ENCODE results near the gene GOLGA5. TPM values are rescaled to one million over a fixed set of nuclear protein-coding genes. Genes with fewer than 3 reads are reported as not detected.
"Not testable (repeated sequence)": the region's sequence is repeated elsewhere in the genome, so short reads cannot be mapped to it uniquely, and the experiment has no call there.

The GOLGA5 gene
- total RNA-seq, 1 experiment from 2014 or later: 16.2 TPM

DNA sequence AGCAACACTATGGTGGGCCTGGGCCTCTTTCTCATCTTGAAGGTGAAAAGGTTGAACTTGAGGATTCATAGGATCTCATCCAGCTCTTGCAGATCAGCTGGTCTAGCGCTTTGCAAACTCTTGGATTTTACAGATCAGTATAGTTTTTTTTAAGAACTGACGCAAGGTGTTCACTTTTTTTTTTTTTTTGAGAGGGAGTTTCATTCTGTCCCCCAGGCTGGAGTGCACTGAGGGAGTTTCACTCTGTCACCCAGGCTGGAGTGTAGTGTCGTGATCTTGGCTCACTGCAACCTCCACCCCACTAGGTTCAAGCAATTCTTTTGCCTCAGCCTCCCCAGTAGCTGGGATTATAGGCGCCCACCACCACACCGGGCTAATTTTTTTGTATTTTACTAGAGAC is 25.3 kb upstream of the GOLGA5 start:
- no peak for DNase-seq (ENCODE audit: low read depth)
- in situ Hi-C loops (cut with HindIII; ENCODE audit: low pct_unique_long_range_greater_than_20kb, low sequenced_read_pairs): no loop called here

DNA sequence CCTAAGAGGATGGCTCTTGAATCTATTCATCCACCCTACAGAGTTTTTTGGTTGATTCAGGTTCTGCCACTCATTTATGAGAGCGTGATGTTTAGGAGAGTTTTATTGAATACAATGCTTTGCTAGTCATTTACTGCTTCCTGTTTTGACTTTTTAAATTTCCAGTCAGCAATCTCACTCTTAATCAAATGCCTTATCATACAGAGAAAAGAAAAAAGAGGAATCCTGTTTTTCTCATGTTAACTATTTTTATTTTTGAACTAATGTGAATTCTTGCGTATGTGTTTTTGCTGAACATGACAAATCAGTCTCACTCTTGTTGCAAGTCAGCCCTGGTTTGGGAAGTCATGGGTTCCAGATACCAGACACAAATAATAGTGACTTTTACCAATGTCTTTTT is 23.6 kb upstream of the GOLGA5 start:
- no peak for DNase-seq (ENCODE audit: low read depth)
- in situ Hi-C loops (cut with HindIII; ENCODE audit: low pct_unique_long_range_greater_than_20kb, low sequenced_read_pairs): no loop called here

GRCh38 chr14:92774572-92774971 is 19.5 kb upstream of the GOLGA5 start:
- in situ Hi-C loops (cut with HindIII; ENCODE audit: low pct_unique_long_range_greater_than_20kb, low sequenced_read_pairs): no loop called here
- no peak for DNase-seq (ENCODE audit: low read depth)

DNA sequence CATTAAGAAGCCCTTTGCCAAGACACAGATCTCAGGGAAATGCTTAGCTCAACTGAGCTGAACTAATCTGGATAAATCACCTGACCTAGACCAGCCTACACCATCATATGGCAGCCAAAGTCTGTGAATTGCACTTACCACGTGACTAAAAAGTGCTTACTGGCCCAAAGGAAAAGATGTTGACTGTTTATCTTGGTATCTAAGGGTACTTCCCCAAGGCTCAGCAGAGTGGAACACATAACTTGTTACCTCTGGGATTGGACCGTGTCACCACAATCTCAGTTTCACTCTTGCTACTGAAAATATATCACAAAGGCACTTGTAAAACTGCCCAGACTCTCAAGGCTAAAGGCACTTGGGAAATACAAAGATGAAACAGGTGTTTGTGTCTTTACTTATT is 18.8 kb upstream of the GOLGA5 start:
- in situ Hi-C loops (cut with HindIII; ENCODE audit: low pct_unique_long_range_greater_than_20kb, low sequenced_read_pairs): not testable (repeated sequence)
- peak; percentile 74 for DNase-seq (ENCODE audit: low read depth)

DNA sequence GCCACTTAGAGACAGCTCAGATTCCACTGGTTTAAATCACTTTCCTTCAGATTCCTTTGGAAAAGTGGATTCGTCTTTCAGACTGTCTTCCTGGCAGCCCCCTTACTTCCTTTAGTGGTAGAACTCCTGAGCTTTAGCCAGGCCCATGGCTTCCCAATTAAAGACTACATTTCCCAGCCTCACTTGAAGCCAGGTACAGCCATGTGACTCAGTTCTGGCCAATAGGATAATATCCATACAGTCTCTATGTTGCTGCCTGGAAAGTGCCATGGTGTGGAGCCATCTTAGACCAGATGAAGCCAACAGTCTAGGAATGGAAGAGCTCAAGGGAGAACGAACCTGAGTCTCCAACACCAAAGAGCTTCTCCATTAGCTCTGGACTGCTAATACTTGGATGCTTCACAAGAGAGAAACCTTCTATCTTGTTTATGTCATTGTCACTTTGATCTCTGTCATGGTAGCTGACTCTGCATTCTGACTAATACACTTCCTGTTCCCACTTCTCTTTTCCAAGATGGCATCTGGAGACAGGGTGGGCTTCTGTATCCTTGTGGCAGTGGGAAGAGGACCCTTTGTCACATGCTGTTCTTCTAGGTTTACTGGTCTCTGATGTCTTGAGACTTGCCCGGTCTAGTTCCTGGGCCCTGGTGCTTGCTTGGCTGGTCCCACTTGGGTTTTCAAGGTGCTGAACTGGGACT is 15.1 kb upstream of the GOLGA5 start:
- DNase-seq (ENCODE audit: low read depth); in situ Hi-C loops (cut with HindIII; ENCODE audit: low pct_unique_long_range_greater_than_20kb, low sequenced_read_pairs): not testable (repeated sequence)

DNA sequence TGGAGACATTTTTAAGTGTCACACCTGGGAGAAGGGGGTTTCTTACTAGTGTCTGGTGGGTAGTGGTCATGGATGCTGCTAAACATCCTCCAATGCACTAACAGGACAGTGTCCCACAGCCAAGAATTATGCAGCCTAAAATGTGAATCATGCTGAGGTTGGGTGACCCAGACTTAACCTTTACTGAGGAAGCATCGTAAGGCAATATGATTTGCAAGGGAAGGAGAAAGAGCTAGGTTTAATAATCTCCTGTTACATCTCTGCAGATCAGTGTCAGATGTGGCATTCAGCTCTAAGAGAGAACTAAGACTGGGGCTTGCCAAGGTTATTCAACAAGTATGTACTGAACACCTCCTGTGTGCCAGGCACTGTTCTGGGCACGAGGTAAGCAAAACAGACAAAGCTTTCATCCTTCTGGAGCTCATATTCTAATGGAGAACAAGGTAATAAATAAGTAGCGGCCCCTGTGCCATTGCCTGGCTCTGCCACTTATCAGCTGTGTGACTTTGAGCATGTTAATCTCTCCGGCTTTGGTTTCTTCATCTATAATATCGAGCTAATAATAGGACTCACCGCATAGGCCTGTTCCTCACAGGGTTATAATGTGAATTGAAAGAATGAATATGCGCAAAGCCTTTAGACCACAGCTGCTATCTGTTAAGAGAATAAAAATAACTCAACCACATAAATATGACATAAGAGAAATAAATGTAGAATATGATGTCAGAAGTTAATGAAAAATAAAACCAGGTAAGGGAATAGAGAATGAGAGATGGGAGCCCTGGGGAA is 13.5 kb upstream of the GOLGA5 start:
- in situ Hi-C loops (cut with HindIII; ENCODE audit: low pct_unique_long_range_greater_than_20kb, low sequenced_read_pairs): no loop called here
- no peak for DNase-seq (ENCODE audit: low read depth)

- in situ Hi-C loops (cut with HindIII; ENCODE audit: low pct_unique_long_range_greater_than_20kb, low sequenced_read_pairs): no loop called here
- no peak for DNase-seq (ENCODE audit: low read depth)
Observed at GRCh38 chr14:92781350-92781749, 12.8 kb upstream of the GOLGA5 start.

DNA sequence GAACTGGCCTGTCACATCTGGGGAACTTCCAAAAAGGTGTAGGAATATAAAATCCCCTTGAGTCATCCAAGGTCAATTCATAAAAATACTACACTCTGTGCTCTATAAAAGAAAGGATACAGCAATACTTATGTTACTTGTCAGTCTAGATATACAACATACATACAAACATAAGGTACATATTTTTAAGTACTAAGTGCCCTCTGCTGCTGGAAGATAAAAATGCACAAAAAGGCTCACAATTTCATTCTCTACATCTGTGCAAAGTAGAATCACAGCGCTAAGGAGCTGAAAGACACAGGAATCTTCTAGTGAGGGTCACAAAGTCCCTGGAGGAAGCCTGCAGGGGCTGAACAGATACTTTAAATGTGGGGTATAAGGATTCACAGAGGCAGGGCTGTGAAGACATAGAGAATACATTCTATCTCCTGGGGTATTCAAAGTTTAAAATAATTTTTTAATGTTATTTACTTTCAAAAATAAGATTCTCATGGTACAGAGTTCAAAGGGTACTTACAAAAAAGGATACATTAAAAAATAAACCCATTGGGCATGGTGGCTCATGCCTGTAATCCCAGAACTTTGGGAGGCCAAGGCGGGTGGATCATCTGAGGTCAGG is 10.2 kb upstream of the GOLGA5 start:
- peak; percentile 57 for DNase-seq (ENCODE audit: low read depth)
- in situ Hi-C loops (cut with HindIII; ENCODE audit: low pct_unique_long_range_greater_than_20kb, low sequenced_read_pairs): no loop called here

GRCh38 chr14:92785667-92786426 is 8.3 kb upstream of the GOLGA5 start:
- in situ Hi-C loops (cut with HindIII; ENCODE audit: low pct_unique_long_range_greater_than_20kb, low sequenced_read_pairs): no loop called here
- DNase-seq (ENCODE audit: low read depth): no peak

- in situ Hi-C loops (cut with HindIII; ENCODE audit: low pct_unique_long_range_greater_than_20kb, low sequenced_read_pairs): no loop called here
Observed at GRCh38 chr14:92786427-92786756, 7.7 kb upstream of the GOLGA5 start.

DNA sequence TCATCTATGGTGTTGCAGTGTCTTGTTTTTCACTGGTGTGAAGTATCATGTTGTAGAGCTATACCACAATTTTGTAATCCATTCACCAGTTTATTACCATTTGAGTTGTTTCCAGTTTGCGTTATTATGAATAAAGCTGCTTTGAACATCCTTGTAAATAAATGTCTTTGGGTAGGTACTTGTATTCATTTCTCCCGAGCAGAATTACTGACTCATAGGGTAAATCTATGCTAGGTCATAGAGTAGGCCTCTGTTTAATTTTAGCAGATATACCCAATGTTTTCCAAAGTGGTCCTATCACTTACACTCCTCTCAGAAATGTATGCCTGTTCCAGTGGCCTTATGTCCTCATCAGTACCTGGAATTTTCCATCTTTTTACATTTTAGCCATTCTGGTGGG is 6.6 kb upstream of the GOLGA5 start:
- DNase-seq (ENCODE audit: low read depth): no peak
- in situ Hi-C loops (cut with HindIII; ENCODE audit: low pct_unique_long_range_greater_than_20kb, low sequenced_read_pairs): no loop called here

More at GRCh38 chr14:92786427-92786756, 7.7 kb upstream of the GOLGA5 start:
- no peak for DNase-seq (ENCODE audit: low read depth)

- no peak for DNase-seq (ENCODE audit: low read depth)
- in situ Hi-C loops (cut with HindIII; ENCODE audit: low pct_unique_long_range_greater_than_20kb, low sequenced_read_pairs): no loop called here
Observed at GRCh38 chr14:92789457-92790089, 4.5 kb upstream of the GOLGA5 start.

DNA sequence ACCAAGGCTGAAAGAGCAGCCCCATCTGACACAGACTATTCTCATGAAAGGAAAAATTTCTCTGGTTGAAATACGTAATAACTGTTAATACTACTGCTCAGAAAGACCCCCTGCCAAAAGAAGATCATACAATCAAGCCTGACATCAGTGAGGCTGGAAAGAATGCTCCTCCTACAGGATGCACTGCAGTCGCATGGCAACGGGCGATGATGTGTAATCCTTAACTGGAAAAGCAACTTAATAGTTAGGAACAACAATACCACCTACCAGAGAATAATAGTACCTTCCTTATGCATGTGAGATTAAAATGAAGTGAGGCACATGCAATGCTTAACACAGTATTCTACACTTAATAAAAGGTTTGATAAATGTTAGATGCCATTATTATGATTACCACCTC is 1.2 kb upstream of the GOLGA5 start:
- no peak for DNase-seq (ENCODE audit: low read depth)
- in situ Hi-C loops (cut with HindIII; ENCODE audit: low pct_unique_long_range_greater_than_20kb, low sequenced_read_pairs): no loop called here

DNA sequence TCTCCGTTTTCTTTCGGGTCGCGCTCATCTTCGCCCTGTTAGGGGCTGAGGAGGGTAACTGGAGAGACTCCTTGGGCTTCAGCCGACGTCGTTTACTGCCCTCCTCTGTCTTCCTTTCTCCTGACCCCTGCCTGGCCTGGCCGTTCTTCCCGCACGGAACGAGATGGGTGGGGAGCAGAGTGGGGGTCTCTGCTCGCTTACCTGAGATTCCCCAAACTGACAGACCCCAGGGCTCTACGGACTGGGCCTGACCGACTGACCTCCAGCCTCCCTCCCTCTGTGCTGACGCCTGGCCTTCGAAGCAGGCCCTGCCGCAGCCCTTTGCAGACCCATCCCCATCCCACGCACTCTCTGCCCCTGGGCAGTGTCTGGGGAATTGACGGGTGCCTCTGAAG is 439 bp downstream of the GOLGA5 start:
- no peak for DNase-seq (ENCODE audit: low read depth)
- in situ Hi-C loops (cut with HindIII; ENCODE audit: low pct_unique_long_range_greater_than_20kb, low sequenced_read_pairs): no loop called here

GRCh38 chr14:92794961-92795360 is 856 bp downstream of the GOLGA5 start:
- DNase-seq (ENCODE audit: low read depth): no peak
- in situ Hi-C loops (cut with HindIII; ENCODE audit: low pct_unique_long_range_greater_than_20kb, low sequenced_read_pairs): no loop called here

DNA sequence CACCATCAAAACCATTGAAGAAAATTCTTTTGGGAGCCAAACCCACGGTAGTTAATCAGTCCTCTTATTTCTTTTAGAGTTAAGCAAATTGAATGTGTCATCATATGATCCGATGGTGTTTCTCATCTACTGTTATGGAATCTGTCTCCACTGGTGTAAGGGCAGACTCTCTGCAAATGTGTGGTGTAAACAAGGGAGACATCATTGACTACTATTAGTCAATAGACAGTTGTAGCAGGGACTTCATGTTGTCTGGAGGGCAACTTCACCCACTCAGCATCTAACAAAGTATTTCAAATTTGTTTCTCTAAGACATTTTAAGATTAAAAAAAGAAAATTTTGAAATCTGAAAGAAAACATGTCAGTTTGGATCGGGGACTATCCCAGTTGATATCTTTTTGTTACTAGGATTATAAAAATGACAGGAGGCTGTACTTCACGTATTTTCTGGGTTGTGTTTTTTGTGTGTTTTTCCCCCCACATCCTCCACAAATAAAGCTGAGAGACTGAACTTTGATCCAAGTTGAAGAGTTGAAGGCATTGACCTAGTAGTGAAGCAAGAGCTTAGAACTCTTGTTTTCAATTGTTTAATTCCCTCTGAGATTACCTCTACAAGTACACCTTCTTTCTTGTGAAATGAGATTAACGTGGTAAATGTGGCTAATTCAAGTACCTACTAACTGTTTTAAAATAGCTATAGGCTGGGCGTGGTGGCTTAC is 4.0 kb downstream of the GOLGA5 start:
- in situ Hi-C loops (cut with HindIII; ENCODE audit: low pct_unique_long_range_greater_than_20kb, low sequenced_read_pairs): no loop called here
- no peak for DNase-seq (ENCODE audit: low read depth)

DNA sequence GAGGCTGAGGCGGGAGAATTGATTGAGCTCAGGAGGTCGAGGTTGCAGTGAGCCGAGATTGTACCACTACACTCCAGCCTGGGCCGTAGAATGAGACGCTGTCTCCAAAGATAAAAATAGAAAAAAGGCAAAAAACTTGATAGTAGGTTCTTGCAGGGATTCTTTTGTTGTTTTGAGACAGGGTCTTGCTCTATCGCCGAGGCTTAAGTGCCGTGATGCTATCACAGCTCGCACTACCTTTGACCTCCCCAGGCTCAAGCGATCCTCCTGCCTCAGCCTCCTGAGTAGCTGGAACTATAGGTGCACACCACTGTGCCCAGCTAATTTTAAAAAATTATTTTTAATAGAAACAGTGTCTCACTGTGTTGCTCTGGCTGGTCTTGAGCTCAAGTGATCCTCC is 4.7 kb downstream of the GOLGA5 start:
- no peak for DNase-seq (ENCODE audit: low read depth)
- in situ Hi-C loops (cut with HindIII; ENCODE audit: low pct_unique_long_range_greater_than_20kb, low sequenced_read_pairs): no loop called here

DNA sequence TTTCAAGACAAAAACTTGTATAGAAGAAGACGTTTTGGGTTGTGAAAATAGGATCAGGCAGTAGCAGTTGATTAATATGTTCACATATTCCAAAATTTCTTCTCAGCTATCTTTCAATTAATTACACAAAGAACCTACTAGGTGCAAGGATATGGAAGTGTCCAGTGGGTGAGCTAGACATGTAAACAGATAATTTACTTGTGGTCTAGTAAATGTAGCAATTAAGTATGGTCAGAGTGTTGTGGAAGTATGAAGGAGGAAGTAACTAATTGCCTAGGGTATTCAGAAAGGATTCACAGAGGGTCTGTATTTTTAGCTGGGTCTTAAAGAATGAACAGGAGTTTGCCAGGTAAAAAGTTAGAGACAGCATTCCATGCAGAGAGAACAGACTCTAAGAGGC is 5.9 kb downstream of the GOLGA5 start:
- in situ Hi-C loops (cut with HindIII; ENCODE audit: low pct_unique_long_range_greater_than_20kb, low sequenced_read_pairs): no loop called here
- no peak for DNase-seq (ENCODE audit: low read depth)
